Large intestine (tissue), 3 donors: ENCODE data around the gene IL22RA1. TPM values are rescaled to one million over a fixed set of nuclear protein-coding genes. Genes with fewer than 3 reads are reported as not detected.

Source experiments
- DNase-seq, 2 donors: peaks; one replicate each; pipeline versions ENCODE4 v3.0.0 to v3.0.0-alpha.2; 2013
- H3K27ac ChIP-seq: one replicate; pipeline ENCODE4 v1.5.1; 2013; ENCODE audit warnings: low read length
- H3K27me3 ChIP-seq: 2 replicates; pipeline ENCODE4 v1.6.1; 2013; ENCODE audit warnings: low read length; ENCODE audit not compliant: control insufficient read depth, insufficient read depth
- H3K36me3 ChIP-seq: 2 replicates; pipeline ENCODE4 v1.6.1; 2013; ENCODE audit warnings: low read length; ENCODE audit not compliant: control insufficient read depth, insufficient read depth
- H3K4me1 ChIP-seq: one replicate; pipeline ENCODE4 v1.6.1; 2013; ENCODE audit warnings: low read length; ENCODE audit not compliant: control insufficient read depth, insufficient read depth
- H3K4me3 ChIP-seq: one replicate; pipeline ENCODE4 v1.5.1; 2013; ENCODE audit warnings: low read length
- H3K9me3 ChIP-seq: one replicate; pipeline ENCODE4 v1.6.1; 2013; ENCODE audit warnings: mild to moderate bottlenecking, low read depth, low read length, moderate library complexity; ENCODE audit not compliant: control insufficient read depth
- WGBS: methylation state at CpG from one replicate; pipeline ENCODE4 v1.1.5; 2013; ENCODE audit warnings: low lambda C conversion rate; ENCODE audit not compliant: insufficient coverage; 5-methylcytosine and 5-hydroxymethylcytosine counted together
- polyA plus RNA-seq: library from polyadenylated mRNA; unstranded; fragments of 120-200 nt; gene quantifications from one replicate; pipeline ENCODE4 v1.2.1, GENCODE V29; 2013

The IL22RA1 gene
- polyA plus RNA-seq, 1 donor, result 100 TPM

- Histone ChIP-seq H3K27me3 (no peaks in the 10 kb centered on the region), H3K4me3 (no peak overlapping the region), H3K27ac (peak overlapping the region; percentile 99), H3K4me1 (peaks cover 68% of the 10 kb centered on the region), H3K36me3 (peaks cover 19% of the 10 kb centered on the region), H3K9me3 (no peaks in the 10 kb centered on the region)
- peak; percentile 93 to 97 for DNase-seq
- no CpG with 5 or more reads among the region's 8 CpGs for WGBS
These were observed 24.3 kb downstream of the IL22RA1 start for GRCh38 chr1:24118410-24119242.

- no CpG with 5 or more reads among the region's 14 CpGs for WGBS
- DNase-seq, result peak; percentile 89 to 91
- H3K36me3 ChIP-seq, result peaks cover 13% of the 10 kb centered on the region
- H3K9me3 ChIP-seq, result no peaks in the 10 kb centered on the region
- H3K4me3 ChIP-seq, result no peak overlapping the region
- H3K4me1 ChIP-seq, result peaks cover 73% of the 10 kb centered on the region
- H3K27ac ChIP-seq, result peak overlapping the region; percentile 99
- no peaks in the 10 kb centered on the region for H3K27me3 ChIP-seq
These were observed 25.1 kb downstream of the IL22RA1 start for GRCh38 chr1:24117722-24118409.

- no peak for DNase-seq
- Histone ChIP-seq H3K4me3 (no peak overlapping the region), H3K27ac (peak overlapping the region; percentile 99), H3K27me3 (no peaks in the 10 kb centered on the region), H3K4me1 (peaks cover 76% of the 10 kb centered on the region), H3K9me3 (no peaks in the 10 kb centered on the region), H3K36me3 (peaks cover 13% of the 10 kb centered on the region)
- no CpG with 5 or more reads among the region's 2 CpGs for WGBS
These were observed 25.8 kb downstream of the IL22RA1 start for GRCh38 chr1:24117132-24117531.

GRCh38 chr1:24114753-24115152 lies 28.2 kb downstream of the IL22RA1 start:
- H3K27me3 ChIP-seq, result no peaks in the 10 kb centered on the region
- no peaks in the 10 kb centered on the region for H3K9me3 ChIP-seq
- DNase-seq, result no peak
- no peak overlapping the region for H3K4me3 ChIP-seq
- H3K36me3 ChIP-seq, result no peaks in the 10 kb centered on the region
- no peak overlapping the region for H3K27ac ChIP-seq
- no CpG with 5 or more reads among the region's 6 CpGs for WGBS
- peaks cover 76% of the 10 kb centered on the region for H3K4me1 ChIP-seq

- H3K27ac ChIP-seq, result no peak overlapping the region
- peaks cover 76% of the 10 kb centered on the region for H3K4me1 ChIP-seq
- no peak overlapping the region for H3K4me3 ChIP-seq
- DNase-seq, result peak in 1 of 2 donors; percentile 38
- no peaks in the 10 kb centered on the region for H3K36me3 ChIP-seq
- H3K27me3 ChIP-seq, result no peaks in the 10 kb centered on the region
- WGBS, result no CpG with 5 or more reads among the region's 6 CpGs
- H3K9me3 ChIP-seq, result no peaks in the 10 kb centered on the region
These were observed 29.3 kb downstream of the IL22RA1 start for GRCh38 chr1:24113641-24114033.

GRCh38 chr1:24111996-24112779 lies 30.8 kb downstream of the IL22RA1 start, which contains the start of gene MYOM3:
TSS of gene MYOM3 (minus strand) at chr1:24112135. CDS start at chr1:24108636, 3,499 bp downstream.
- Histone ChIP-seq H3K4me1 (peaks cover 72% of the 10 kb centered on the region), H3K4me3 (peak within 1 kb of the TSS; percentile 42), H3K27ac (peak within 1 kb of the TSS; percentile 72), H3K36me3 (no peaks in the 10 kb centered on the region), H3K27me3 (no peaks in the 10 kb centered on the region), H3K9me3 (no peaks in the 10 kb centered on the region)
- no CpG with 5 or more reads among the region's 27 CpGs for WGBS
- DNase-seq, result peak; percentile 86 to 90

GRCh38 chr1:24111262-24111995 lies 31.5 kb downstream of the IL22RA1 start:
- WGBS, result 92% methylated on average over 2 of the region's 20 CpGs
- peak in 1 of 2 donors; percentile 56 for DNase-seq
- Histone ChIP-seq H3K27me3 (no peaks in the 10 kb centered on the region), H3K27ac (peak overlapping the region; percentile 72), H3K4me1 (peaks cover 68% of the 10 kb centered on the region), H3K36me3 (no peaks in the 10 kb centered on the region), H3K4me3 (peak overlapping the region; percentile 42), H3K9me3 (no peaks in the 10 kb centered on the region)

GRCh38 chr1:24110642-24111261 lies 32.2 kb downstream of the IL22RA1 start:
- H3K4me3 ChIP-seq, result no peak overlapping the region
- no peaks in the 10 kb centered on the region for H3K27me3 ChIP-seq
- DNase-seq, result no peak
- H3K27ac ChIP-seq, result peak overlapping the region; percentile 98
- H3K4me1 ChIP-seq, result peaks cover 69% of the 10 kb centered on the region
- H3K9me3 ChIP-seq, result no peaks in the 10 kb centered on the region
- H3K36me3 ChIP-seq, result no peaks in the 10 kb centered on the region
- no CpG with 5 or more reads among the region's 14 CpGs for WGBS

GRCh38 chr1:24109686-24110475 lies 33.1 kb downstream of the IL22RA1 start:
- Histone ChIP-seq H3K27ac (peak overlapping the region; percentile 98), H3K4me3 (no peak overlapping the region), H3K36me3 (peaks cover 2% of the 10 kb centered on the region), H3K27me3 (no peaks in the 10 kb centered on the region), H3K4me1 (peaks cover 76% of the 10 kb centered on the region), H3K9me3 (no peaks in the 10 kb centered on the region)
- no peak for DNase-seq
- no CpG with 5 or more reads among the region's 15 CpGs for WGBS
